HG02623 (cell line): Measurements from ENCODE around the gene SLC24A3.
"Not testable (repeated sequence)": the region's sequence is repeated elsewhere in the genome, so short reads cannot be mapped to it uniquely, and the experiment has no call there.

Source experiments
- ATAC-seq: cut with Tn5 transposase; IDR thresholded peaks from one replicate; pipeline ENCODE4 v1.9.1; 2021; ENCODE audit warnings: moderate library complexity; ENCODE audit not compliant: unreplicated experiment

The SLC24A3 gene

DNA sequence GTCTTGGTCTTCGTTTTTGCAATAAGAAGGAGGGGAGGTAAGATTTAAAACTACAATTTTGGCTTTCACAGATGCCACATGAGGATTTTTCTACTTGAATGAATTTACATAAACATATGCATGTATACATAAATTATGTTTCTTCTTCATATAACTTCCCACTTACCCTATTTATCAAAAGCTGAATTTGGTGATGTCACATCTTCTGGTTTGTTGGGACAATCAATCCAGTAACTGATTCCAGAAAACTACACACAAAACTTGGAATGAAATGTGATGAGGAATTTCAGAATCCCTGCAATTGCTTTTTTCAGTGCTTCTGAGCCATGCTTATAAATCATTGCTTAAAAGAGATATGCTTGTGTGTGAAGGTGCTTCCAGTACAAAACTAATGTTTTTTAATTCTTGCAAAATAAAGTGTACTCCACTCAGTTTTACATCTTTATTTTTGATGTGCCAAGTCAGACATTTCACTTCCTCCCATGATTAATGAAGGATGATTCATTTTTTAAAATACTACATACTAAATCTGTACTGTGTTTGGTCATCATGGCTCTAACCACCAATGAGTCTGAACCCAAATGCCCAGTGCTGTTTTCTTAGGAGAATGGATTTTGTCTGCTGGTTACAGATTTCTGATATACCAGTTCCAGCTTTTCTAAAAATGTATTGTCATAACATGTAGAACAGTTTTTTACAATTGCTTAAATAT is 513.5 kb downstream of the SLC24A3 start:
- ATAC-seq, result no peak

DNA sequence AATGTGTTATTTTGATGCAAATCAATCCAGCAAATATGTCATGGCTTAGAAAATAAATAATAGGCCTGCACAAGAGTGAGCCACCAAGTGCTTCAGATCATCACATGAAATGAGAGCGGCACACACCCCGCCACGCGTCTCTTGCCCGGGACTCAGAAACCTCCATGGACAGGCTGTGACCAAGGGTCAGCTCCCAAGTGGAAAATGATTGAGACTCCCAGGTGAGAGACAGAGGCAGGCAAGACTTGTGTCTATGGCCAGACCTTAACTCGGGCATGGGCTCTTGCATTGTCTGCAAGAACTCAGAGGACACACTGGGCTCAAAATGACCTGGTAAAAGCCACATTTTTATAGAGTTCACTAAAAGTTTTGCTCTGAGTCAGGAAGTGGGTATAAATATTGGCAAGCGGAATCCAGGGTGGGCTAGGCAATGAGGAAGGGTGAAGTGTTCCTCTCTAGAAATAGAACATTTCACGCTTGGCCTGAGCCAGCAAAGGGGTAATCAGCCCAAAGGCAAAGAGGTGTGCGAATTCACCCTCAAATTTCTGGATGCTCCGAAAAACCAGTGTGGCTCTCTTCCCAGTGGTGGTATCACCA is 514.9 kb downstream of the SLC24A3 start:
- no peak for ATAC-seq

DNA sequence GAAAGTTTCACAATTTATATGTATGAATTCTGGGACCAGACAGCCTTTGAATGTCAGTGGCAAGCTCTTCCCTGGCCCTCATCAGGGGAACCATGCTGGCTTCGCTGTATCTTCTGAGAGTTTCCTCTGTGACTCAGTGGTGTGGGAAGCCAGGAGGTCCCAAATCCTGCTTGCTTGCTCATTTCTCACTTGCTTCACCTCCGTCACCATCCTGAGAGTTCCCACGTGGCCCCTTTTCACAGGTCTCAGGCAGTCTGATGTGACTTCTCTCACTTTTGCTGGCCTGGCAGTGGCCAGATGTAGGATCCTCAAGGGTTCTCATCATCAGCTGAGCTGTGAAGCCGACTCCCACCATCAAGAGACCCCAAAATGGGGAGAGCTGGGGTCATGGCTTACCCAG is 517.2 kb downstream of the SLC24A3 start:
- ATAC-seq, result no peak

DNA sequence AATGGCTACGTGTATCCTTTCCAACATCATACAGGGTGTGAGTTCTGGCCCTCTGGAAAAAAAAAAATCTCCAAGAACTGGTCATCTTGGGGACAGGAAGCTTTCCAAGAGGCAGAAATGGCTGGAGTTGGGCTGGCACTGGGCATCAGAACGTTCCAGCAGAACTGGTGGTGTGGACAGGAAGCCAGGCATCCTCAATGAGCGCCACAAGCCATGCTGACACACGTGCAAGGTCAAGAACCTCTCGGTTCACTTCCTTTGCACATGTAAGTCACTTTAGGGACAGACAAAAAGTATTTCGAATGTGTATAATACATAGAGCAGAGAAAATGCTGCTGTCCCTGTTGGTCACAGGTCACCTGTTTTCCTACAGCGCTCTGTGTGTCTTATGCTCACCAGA is 518.3 kb downstream of the SLC24A3 start:
- no peak for ATAC-seq

DNA sequence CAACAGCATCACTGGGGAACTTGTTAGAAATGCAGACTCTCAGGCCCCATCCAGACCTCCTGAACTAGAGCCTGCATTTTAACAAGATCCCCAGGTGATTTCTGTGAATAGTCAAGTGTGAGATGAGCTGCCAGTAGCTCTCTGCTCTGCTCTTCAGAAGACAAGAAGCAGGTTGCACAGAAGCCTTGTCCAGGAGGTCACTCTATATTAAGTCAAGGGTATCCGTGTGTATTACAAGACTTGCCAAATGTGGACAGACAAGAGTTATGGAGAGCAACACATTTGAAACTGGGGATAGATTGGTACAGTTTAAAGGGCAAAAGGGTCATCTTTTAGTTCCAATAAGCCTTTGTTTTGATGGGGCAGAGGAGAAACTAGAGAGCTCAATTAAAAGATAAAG is 522.4 kb downstream of the SLC24A3 start:
- ATAC-seq, result no peak

DNA sequence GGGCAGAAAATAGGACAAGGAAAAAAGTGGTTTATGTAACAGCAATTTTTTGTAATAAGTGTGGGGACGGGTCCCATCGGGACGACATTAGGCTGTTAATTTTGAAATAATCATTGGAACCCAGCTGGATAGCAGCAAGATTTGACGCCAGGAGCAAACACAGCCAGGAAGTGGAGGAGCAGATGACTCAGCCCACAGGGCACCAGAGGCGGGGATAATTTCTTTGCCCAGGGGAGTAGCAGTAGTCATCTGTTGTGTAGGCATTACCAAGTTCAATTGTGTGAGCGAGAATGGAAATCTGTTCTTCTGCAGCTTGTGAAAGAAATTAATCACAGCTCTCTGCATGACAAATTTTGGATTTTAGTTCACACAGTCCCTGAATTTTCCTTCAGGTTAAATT is 523.0 kb downstream of the SLC24A3 start:
- no peak for ATAC-seq

DNA sequence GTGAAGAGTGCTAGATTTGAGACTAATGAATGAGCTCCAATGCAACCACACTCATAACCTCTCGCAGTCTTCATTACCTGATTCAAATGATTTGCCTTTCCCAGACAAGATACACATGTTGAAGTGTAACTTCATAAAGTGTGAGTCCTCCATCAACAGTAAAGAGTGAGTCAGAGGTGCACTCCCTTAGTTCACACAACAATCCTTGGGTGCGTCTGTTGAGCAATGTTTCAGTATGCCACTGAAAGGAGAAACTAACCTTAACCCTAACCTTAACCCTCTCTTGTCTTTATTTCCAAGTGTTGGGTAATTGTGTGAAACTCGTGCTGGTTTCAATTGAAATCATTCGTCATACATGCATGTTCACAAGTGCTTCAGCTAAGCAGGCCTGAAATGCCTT is 524.6 kb downstream of the SLC24A3 start:
- ATAC-seq, result no peak

DNA sequence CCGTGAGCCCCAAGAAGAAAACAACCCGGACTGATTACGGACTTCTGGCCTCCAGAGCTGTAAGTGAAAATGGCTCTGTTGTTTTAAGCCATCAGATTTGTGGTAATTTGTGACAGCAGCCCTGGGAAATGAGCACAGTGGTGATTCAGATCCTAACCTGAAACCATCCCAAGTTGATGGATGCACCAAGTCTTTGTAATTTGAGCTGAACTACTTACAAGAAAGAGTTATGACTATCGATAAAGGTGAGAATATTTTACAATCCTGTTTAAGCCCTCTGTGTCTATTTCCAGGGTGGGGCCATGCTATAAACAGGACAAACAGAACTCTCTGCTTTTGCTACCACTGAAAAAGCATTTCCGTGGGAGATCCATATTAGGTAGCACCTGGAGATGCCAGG is 526.5 kb downstream of the SLC24A3 start:
- ATAC-seq, result no peak

DNA sequence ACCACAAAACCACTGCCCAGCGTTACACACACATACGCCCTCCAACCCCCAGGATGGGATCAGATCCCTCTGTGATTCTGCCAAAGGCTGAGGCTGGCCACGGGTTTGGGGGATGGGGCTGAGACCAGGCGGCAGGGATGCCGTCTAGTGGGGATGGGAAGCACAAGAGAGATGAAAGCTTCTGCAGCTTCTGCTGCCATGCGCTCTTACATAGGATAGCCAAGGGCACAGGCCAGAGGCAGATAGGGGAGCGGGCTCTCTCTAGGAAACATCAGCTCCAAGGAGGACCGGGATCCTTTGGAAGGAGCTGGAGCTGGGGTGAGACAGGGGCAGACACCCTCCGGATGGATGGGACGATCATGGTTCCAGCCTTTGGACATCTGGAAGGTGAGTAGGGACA is 526.9 kb downstream of the SLC24A3 start:
- no peak for ATAC-seq

DNA sequence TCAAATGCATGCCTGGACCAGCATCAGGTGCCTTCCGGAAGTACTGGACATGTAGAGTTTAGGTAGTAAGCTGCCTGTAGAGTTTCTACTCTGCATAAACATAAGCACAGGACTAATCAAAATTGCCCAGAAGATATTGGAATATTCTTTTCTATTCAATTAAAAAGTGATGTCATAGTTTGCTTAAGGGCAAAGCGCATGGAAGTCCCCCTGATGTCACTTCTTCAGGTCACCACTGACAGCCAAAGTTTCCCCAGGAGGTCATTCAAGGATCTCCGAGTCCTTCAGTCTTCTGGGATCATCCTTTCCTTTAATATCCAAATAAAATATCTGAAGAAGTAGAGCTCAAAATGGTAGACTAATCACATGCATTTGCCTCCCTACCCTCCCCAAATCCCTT is 528.1 kb downstream of the SLC24A3 start:
- no peak for ATAC-seq

DNA sequence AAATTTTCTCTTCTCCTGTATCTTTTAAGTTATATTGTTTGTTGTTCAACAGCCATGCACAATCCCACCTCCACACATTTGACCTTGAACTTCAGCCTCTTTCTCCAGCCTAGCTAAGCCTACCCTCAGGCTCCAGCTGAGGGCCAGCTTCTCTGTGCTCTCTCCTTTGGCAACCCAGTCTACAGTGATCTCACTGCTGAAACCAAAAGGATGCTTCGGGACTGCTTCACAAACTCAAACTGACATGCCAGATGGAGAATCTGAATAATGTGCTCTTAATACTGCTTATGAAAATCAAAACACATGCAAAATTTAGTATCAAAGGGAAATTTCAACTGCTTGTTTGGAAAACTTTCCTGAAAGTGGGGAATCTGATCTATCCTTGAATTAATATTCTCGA is 529.5 kb downstream of the SLC24A3 start:
- no peak for ATAC-seq

DNA sequence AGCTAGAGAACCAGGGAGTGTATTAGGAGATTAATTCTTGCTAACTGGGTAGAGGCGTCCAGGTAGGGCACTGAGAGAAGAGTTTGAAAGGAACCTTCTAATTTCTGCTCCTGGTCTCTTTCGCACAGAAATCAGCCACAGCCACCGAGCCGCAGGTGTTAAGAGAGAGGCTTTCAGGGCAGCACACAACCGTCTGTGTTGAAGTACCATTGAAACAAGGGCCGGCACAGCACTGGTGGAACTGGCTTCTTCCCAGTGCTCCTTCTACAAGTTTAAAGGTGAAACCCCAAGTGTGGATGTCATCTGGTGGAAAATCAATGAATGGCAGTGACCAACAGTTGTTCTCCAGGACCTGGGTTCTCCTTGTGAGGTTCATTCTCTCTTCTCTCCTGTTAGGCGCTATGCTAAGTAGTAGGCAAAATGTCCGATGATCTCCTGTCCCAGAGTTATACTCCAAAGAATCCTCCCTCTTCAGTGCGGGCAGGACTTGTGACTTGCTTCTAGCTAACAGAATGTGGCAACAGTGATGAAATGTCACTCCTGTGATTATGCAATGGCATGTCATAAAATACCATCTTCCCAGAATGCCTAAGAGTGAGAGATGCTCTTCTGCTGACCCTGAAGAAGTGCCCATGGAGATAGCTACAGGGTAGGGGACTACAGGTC is 530.7 kb downstream of the SLC24A3 start:
- no peak for ATAC-seq

DNA sequence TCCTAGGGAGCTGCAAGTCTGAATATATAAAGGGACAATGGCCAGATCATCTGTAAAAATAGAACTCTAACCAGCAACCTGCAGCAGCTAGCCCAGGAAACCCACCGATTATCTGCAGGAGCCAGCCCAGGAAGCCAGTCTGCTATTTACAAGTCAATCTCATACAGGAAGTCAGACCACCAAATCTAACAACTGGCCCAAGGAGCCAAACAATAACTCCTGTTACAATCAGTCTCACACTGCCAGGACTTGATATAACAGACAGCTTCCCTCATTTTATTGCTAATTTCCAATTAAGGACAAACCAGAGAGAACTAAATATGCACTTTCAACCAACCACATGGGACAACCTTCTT is 531.2 kb downstream of the SLC24A3 start:
- no peak for ATAC-seq

DNA sequence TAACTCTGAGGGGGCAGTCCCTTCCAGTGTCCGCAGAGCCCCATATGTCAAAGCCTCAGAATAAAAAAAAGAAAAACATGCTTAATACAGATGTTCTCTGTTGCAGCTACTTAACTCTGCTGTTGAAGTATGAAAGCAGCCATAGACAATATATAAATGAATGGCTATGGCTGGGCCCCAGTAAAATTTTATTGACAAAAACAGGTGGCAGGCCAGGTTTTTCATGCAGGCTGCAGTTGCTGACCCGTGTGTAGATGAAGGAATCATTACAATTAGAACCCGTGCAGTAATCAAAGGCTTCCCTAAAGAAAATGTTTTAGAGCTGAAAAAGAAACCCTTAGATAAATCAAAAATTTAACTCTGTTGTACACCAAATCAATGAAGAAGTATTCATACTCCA is 532.7 kb downstream of the SLC24A3 start:
- ATAC-seq, result no peak

DNA sequence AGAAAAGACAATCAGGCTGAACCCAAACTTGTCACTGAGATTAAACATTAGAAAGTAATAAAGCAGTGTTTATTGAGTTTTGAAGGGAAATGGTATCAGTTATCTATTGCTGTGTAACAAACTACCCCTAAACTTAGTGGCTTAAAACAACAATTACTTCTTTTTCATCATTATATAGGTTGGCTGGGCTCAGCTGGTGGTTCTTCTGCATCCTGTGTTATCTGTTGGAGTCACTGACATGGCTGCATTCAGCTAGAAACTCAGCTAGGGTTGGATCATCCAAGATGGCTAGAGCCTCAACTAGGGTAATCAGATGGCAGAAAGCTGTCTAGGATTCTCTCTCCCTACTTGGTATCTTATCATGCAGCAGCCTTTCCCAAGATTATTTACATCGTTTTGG is 533.1 kb downstream of the SLC24A3 start:
- ATAC-seq, result no peak

DNA sequence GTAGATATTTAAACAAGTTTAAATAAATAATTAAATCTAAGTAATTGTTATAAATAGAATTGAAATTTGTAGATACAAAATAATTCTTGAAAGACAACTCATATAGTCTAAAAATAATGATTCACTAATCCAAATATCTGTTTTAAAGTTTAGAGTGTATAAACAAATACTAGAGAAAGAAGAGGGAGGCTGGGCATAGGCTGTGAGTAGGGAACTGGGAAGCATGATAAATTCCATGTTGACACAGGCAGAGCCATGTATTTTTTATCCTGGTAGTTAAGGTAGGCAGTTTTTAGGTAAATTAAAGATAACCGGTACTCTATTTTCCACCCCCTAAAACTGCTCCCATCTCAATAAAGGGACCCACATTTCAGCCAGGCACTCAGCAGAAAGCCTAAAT is 534.0 kb downstream of the SLC24A3 start:
- no peak for ATAC-seq

DNA sequence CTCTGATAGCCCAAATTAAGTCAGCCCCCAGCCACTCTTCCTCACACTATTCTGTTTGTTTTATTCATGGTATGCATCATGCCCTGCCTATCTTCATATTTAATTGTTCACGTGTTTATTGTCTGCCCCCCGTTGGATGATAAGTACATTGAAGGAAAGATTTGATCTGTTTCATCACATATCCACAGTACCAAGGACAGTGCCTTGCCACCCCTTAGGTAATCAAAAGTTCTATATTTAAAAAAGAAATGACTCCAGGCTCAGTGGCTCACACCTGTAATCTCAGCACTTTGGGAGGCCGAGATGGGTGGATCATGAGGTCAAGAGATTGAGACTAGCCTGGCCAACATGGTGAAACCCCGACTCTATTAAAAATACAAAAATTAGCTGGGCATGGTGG is 535.5 kb downstream of the SLC24A3 start:
- no peak for ATAC-seq

DNA sequence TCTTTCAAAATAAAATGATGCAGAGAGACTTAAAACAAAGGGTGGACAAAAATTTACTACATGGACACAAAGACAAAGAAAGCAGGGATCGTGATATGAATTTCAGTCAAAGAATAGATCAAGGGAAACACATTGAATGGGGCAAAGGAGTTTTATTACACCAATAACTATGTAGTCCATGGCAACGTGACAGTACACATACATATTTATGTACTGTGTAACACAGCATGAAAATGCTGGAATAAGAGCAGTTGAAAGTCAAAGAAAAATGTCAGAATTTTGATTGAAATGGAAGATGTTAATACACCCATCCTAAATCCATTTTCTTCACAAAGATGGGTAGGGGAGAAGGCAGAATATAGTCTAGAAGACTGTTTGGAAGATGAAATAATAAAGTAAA is 536.2 kb downstream of the SLC24A3 start:
- ATAC-seq, result no peak

DNA sequence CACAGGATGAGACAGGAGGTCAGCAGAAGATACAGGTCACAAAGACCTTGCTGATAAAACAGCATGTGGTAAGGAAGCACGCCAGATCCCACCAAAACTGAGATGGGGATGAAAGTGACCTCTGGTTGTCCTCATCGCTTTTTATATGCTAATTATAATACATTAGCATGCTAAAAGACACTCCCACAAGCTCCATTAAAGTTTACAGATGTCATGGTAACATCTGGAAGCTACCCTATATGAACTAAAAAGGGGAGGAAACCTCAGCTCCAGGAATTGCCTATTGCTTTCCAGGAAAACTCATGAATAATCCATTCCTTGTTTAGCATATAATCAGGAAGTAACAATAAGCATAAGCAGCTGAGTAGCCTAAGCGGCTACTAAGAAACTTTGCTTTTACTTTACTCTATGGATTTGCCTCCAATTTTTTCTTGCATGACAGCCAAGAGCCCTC is 537.2 kb downstream of the SLC24A3 start:
- no peak for ATAC-seq

DNA sequence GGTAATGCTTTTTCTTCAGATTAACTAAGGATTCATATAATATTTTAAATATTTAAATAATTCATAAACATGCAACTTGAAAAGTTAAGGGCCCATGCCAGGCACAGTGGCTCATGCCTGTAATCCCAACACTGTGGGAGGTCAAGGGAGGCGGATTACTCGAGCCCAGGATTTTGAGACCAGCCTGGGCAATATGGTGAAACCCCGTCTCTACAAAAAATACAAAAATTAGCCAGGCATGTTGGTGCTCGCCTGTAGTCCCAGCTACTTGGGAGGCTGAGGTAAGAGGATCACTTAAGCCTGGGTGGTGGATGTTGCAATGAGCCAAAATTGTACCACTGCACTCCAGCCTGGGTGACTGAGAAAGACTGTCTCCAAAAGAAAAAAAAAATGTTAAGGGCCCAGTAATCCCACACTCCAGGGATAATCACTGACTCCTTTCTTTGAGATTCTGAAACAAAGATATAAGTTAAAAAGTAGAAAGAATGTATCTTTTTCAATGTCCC is 537.7 kb downstream of the SLC24A3 start:
- ATAC-seq, result no peak

DNA sequence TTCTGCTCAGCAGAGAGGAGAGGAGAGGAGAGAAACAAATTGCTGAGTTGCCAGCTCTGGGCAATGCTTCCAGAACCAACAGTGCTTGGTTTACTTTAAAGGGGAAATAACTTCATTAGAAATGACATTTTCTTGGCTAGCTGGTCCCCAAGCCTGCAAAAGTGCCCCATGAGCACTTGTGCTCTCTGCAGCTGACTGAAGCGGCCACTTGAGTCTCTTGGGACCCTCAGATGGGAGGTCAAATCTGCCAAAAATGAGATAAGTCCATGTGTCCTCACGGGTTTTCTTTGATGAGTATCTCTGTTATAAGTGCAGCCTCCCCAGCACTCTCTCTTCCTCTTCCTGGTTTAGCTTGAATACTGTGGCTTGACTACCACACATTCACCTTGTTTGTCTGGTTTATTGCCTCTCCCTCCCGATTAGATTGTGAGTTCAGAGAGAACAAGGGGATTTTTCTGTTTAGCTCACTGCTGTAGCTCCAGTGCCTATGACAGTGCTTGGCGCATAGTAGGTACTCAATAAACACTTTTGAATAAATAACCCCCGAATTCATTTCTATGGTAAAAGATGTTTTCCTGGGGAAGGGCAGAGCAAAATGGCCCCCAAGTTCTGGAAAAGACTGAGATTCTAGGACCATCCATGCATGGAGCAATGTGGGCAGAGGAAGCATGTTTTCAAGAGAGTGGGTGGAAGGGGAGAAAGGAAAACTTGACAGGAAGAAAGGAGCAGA is 538.6 kb downstream of the SLC24A3 start:
- no peak for ATAC-seq

DNA sequence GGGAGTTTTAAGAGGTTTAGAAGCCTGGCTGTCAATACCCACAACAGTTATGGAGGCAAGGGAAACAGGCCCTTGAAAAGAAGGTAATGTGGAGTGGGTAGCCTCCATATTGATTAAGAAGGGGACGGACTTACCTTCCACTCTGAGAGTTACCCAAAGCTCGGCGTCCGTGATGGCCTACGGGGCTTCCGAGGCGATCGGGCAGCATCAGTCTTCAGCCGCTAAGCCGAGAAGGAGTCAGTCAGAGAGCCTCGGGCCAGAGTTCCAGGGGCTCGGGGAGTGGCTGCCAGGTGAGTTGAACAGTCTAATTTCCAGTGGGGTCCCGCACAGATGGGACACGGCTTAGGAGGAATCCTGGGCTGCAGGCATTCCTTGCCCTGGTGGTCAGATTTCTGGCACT is 541.8 kb downstream of the SLC24A3 start:
- ATAC-seq, result not testable (repeated sequence)
